GM12892 (cell line): ENCODE data around the gene CRIM1.

Source experiments
- DNase-seq: peaks from one replicate; pipeline ENCODE4 v3.0.0; 2011; ENCODE audit not compliant: insufficient read length
- FAIRE-seq: peaks from 2 replicates; lab custom pipeline; 2011; peaks lifted over from hg19 to GRCh38; lab: Jason Lieb, UNC
- POLR2A ChIP-seq: IDR thresholded peaks from 2 replicates; pipeline ENCODE4 v1.6.1; 2011; ENCODE audit warnings: low read depth, low read length, control low read depth
- POLR2AphosphoS5 ChIP-seq: IDR thresholded peaks from 2 replicates; pipeline ENCODE4 v1.6.1; 2011; ENCODE audit warnings: low read depth, low read length, control low read depth
- TAF1 ChIP-seq: IDR thresholded peaks from 2 replicates; pipeline ENCODE4 v1.6.1; 2011; ENCODE audit warnings: low read depth, mild to moderate bottlenecking, control low read depth, low read length, borderline replicate concordance

The CRIM1 gene

DNA sequence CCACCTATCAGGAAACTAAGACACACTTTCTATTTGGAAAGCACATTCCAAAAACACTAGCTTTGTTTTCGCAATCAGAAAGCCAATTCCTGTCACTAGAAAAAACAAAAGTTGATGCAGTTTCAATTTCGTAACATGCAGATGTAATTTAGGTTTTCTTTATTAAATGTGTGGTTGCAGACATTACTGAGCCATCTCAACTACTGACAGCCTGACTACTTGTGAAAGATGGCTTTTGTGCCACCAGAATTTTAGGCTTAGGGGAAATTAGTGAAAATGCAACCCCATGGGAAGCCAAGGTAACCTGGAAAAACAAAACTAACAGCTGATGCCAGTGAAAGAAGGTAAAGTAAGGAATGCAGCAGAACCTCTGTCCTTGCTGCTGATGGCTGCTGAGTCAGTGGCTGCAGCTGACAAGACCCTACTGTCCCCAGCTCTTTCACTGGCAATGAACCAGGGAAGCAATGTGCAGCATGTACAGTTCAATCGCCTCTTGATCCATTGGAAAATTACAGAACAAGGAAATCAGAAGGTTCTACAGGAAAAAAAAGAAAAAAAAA lies 207.5 kb downstream of the CRIM1 start:
- FAIRE-seq (no peak), DNase-seq (no peak)
- TF ChIP-seq POLR2A (no peak), POLR2AphosphoS5 (no peak), TAF1 (no peak)

DNA sequence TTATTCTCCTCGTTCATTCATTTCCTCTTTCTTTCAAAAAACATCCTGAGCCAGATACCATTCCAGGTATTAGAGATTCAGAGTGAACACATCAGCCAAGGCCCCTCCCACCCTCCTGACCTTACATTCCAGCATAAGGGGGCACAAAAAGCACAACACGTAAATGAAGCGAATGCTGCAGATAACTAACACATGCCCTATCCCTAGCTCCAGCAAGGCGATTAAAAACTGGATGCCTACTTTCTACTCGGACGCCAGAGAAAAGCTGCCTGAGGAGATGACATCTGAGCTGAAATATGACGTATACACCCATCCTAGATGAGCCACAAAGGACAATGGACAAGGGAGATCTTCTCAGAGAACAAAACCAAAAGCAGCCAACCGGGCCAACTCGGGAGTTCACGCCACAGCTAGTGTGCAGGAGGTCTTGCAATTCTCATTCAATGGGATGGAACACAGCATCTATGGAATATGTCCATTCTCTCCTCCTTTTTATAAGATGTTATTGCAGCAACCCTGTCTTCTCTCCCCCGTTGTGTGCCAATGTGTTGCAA lies 208.9 kb downstream of the CRIM1 start:
- TF ChIP-seq POLR2AphosphoS5 (no peak), TAF1 (no peak), POLR2A (no peak)
- no peak for FAIRE-seq
- no peak for DNase-seq

DNA sequence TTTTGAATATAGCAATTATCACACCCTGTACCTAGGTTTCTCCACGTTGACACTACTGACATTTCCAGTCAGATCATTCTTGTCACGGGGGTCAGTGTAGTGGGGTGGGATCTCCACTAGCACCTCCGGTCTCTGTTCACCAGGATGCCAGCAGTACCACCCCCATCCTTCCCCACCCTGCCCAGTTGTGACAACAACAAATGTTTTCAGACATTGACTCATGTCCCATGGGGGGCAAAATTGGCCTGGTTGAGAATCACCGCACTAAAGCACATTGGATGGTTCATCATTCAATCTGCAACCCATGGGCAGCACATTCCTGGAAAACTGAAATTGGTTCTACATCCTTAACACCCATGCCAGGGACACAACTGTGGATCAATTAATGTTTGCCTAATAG lies 210.1 kb downstream of the CRIM1 start:
- no peak for DNase-seq
- FAIRE-seq = no peak
- no peak for TF ChIP-seq POLR2A

DNA sequence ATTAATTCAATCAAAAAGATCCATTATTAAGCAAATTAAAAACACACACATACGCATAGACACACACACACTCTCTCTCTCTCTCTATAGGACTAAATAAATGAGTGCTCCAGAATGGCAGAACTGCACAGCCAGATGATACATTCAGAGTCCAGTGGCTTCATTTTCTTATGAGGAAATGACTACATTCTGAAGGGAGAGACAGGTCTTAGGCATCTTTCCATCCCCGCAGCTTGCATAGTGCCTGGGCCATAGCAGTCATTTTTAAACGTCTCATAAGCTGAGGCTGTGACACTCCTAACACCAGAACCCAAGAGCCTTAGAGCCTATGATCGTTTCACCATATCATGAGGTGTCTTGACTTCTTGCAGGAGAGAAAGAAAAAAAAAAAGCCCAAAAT lies 211.3 kb downstream of the CRIM1 start:
- FAIRE-seq (no peak), DNase-seq (no peak)
- TF ChIP-seq POLR2AphosphoS5 (no peak), POLR2A (no peak), TAF1 (no peak)

DNA sequence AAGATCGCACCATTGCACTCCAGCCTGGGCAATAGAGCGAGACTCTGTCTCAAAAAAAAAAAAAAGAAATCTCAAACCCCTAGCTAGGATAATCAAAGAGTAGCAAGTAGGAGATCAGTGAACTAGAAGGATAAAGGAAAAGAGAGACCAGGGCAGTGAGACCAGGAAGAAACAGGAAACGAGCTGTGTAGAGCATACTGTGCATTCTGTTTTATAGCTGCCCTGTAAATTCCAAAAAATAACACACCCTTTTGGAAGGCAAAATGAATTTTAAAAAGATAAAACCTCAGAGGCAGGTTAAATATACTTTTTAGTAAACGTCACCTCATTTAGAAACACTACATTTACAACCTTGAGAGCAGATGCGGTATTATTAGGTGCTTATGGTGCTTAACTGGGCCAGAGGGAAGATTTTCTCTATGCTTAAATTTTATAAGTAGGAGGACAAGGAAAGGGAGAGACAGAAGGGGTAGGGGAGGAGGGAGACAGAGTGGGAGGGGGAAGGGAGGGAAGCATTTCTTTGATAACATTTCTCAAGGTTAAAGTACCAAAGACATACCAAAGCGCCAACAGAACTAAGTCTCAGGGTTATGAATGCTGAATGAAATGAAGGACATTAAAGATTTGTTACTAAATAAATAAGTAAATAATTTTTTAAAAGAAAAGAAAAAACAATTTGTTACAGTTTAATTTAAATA lies 212.3 kb downstream of the CRIM1 start:
- FAIRE-seq (no peak), DNase-seq (no peak)
- TF ChIP-seq POLR2A = no peak
- no peak for TF ChIP-seq POLR2AphosphoS5
- no peak for TF ChIP-seq TAF1

DNA sequence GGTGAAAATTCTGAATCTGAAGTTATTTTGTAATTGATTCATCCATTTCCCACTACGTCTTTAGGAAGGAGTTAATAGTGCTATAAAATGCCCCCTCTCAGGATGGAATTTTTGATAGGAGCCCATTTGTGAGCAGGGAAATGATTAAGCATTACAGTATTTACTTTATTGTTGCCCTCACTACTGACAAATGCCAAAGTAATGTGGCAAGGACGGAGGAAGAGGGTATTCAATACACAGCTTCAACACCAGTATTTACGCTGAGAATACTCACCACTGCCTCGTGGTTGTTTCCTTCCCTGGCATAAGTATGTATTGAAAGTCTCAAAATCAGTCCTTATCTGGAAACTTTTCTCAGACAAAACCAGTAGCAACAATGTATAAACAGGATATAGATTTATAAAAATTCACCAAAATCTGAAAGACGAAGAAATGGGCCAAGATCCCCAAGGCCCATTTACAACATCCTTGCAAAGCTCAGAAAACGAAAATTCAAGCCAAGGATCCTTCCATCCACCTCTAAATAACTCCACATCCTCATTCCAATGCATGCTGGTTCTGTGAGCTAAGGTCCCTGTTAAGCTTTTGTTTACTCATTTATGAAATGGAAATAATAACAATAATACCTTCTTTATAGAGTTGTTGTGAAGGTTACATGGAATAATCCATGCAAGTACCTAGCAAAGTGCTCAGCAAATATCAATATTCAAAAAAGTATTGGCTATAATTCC lies 213.1 kb downstream of the CRIM1 start:
- TF ChIP-seq POLR2A (no peak), TAF1 (no peak), POLR2AphosphoS5 (no peak)
- DNase-seq (no peak), FAIRE-seq (no peak)

DNA sequence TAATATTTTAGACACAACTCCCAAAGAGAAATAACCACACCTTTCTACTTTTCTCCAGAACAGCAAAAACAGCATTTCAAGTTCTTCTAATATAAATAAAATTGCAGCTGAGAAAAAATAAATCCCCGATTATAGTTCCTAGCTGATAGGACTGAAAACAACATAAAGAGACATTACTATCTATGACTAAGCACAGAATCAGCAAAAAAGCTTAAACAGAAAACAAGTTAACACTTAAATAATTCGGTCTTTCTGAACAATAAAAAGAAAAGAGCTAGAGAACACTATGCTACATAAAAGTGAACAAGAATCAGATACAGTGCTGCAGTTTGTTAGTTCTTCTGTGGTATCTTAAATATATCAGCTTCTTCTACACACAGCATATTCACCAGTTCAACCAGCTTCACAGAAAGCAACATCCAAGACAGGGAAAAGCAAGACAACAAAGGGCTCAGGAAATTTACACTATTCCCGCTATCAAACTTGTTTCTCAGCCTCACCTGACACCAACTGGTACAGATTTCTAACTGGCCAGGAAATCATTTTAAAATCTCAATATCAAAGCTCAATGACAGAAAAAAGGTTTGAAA lies 213.8 kb downstream of the CRIM1 start:
- FAIRE-seq = peak; percentile 50
- no peak for TF ChIP-seq TAF1
- no peak for TF ChIP-seq POLR2AphosphoS5
- no peak for TF ChIP-seq POLR2A
- DNase-seq = no peak

DNA sequence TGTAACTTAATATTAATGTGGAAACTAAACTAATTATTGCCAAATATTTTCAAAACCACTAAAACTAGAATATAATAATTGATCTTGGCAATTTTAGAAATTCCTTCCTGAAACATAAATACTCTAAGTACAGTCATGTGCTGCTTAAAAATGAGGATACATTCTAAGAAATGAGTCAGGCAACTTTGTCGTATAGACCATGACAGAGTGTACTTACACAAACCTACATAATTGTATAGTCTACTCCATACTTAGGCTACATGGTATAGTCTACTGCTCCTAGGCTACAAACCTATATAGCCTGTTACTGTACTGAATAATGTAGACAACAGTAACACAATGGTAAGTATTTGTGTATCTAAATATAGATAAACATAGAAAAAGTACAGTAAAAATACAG lies 214.8 kb downstream of the CRIM1 start:
- DNase-seq = no peak
- TF ChIP-seq POLR2AphosphoS5 = no peak
- FAIRE-seq = no peak

DNA sequence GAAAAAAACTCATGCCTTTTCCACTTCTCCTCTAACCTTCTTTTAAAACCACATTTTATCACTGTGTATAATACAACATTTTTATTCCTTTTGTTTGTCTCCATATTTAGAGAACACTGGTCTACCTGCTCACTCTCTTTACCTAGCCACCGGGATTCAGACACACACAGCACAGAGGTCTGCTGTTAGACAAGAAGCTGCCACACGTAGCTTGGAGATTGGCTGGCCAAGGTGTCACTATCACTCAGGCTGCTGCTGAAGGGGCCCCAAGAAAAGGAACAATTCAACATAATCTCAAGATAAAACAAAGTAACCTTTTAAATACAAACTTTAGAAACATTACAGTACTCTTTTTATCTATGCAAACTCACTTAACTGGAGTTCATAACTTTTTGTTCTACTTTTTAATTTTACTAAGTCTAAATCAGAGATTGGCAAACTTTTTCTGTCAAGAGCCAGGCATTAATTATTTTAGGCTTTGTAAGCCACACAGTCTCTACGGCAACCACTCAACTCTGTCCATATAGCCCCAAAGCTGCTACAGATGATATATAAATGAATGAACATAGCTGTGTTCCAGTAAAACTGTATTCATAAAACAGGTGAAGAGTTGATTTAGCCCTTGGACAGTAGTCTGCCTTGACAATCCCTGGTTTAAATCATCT lies 216.6 kb downstream of the CRIM1 start:
- FAIRE-seq (no peak), DNase-seq (no peak)
- TF ChIP-seq TAF1 (no peak), POLR2A (no peak), POLR2AphosphoS5 (no peak)

DNA sequence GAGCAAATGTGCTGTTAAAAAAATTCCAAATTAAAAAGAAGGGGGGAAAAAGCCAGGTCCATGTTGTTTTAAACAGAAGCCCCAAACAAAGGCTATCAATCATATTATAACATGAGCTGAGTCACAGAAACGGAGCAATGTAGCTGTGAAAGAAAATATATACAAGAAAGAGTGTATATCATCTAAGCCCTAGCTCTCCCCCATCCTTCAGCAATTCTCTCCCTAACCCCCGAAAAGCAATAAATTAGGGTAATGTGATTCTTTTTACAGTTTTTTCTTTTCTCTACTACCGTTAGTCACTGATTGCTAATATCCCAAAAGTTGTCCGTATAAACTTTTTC lies 217.1 kb downstream of the CRIM1 start:
- no peak for TF ChIP-seq POLR2AphosphoS5
- no peak for TF ChIP-seq POLR2A
- no peak for TF ChIP-seq TAF1
- no peak for DNase-seq
- FAIRE-seq = no peak

DNA sequence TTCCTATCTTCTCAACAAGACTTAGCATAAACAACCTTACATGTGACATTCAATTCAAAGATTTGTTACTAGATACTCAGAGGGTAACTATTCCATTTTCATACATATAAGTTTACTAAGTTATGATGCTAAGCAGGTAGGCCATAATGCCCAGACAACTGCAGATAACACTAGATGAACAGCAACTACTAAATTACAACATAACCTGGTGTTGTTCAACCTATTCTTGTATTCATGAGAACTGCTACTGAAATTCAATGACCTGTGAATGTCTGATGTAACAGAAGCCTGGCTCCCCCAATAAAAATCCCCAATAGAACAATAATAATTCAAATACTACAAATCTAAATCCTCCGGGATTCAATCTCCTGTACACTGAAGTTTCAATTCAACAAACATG lies 217.6 kb downstream of the CRIM1 start:
- TF ChIP-seq POLR2AphosphoS5 (no peak), POLR2A (no peak), TAF1 (no peak)
- no peak for FAIRE-seq
- DNase-seq = no peak

DNA sequence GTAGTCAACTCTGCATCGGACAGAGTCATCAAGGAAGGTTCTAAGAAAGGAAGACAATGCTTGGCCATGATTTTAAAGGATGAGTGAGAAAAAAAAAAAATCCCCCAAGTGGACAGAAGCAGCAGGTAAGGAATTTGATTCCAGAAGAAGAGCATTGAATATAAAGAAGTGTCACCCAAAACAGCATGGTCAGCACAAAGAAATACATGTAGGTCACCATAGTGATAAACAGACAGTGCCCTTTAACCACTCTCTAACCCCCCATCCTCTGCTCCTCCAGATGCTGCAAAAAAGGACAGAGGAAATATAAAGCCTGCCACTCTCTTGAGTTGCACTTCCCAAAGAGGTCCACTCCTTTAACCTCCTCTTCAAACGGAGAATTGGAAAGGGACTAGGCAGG lies 219.0 kb downstream of the CRIM1 start:
- FAIRE-seq (no peak), DNase-seq (no peak)
- no peak for TF ChIP-seq POLR2A
- TF ChIP-seq POLR2AphosphoS5 = no peak
- no peak for TF ChIP-seq TAF1
